Left colon (tissue), 2 donors: ENCODE measurements around the gene EXOC6B. TPM values are rescaled to one million over a fixed set of nuclear protein-coding genes. Genes with fewer than 3 reads are reported as not detected.

Experiments used
- ATAC-seq: fragments of 200-7000 bp; cut with Tn5 transposase; one replicate; pipeline ENCODE4 v1.9.1; 2020; ENCODE audit warnings: mild to moderate bottlenecking, moderate library complexity
- DNase-seq, 2 donors: peaks; one replicate each; pipeline ENCODE4 v3.0.0-alpha.2; 2020
- intact Hi-C, 2 donors: fragments of 100-400 bp; cut with DNase I in 1 of 2; cut with micrococcal nuclease in 1 of 2; formaldehyde crosslinking; loops; one replicate each; pipeline versions ENCODE4 v1.11.2 to v1.14.0; 2022; cut with DNase I, micrococcal nuclease
- total RNA-seq, 2 donors: library from RNA; stranded (reverse); fragmentation: NEBNext Ultra II Directional; extraction: Animal tissue kit (Norgen Biotek cat#: 25700); gene quantifications; one replicate each; pipeline ENCODE4 v1.2.1, GENCODE V29; 2021
- donor health status: DM: no; HTN: no; CAD: no.
- donor health status: DM: yes; HTN: yes; CAD: no.

The EXOC6B gene
- total RNA-seq, 2 donors from 2014 or later, result 23.9 to 37.6 TPM

DNA sequence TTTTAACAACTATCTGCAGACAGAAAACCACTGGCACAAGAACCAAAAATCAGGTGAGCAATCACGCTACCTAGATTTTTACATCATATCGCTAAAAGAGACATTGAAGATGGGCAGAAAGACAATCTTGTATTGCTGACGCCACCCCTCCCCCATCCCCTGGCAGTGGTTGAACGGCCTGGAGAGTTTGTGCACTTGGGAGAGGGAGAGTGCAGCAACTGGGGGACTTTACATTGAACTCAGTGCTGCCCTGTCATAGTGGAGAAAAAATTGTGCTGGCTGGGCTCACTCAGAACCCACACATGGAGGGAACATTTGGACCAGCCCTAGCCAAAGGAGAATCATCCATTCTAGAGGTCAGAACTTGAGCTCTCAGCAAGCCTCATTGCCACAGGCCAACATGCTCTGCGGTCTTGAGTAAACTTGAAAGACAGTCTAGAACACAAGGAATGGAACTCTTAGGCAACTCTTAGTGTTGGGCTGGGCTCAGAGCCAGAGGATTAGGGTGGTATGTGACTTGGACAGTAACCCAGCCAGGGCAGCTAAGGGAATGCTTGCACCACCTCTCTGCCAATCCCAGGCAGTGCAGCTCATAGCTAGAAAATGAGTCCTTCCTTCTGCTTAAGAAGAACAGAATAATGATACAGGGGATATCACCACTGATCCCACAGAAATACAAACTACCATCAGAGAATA is 458.2 kb downstream of the EXOC6B start:
- DNase-seq, result peak in 1 of 2 donors; percentile 10
- ATAC-seq, result peak; percentile 30
- intact Hi-C loops, result no loop called here

DNA sequence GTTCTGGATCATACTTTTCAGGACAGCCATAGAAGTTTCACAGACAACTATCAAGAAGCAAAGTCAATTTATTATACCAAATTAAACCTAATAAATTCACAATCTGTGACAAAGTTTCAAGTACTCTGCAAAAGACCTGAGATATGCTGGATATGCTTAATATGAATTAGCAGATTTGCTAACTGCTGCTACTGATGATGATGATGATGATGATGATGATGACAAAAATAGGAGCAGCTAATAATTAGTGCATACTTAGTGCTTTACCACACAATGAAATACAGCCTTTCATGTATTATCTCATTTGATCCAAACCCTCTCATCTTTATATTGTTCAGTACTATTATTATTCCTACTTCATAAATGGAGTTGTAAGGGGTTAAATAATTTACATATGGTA is 462.4 kb downstream of the EXOC6B start:
- ATAC-seq, result no peak
- intact Hi-C loops, result no loop called here
- DNase-seq, result no peak

DNA sequence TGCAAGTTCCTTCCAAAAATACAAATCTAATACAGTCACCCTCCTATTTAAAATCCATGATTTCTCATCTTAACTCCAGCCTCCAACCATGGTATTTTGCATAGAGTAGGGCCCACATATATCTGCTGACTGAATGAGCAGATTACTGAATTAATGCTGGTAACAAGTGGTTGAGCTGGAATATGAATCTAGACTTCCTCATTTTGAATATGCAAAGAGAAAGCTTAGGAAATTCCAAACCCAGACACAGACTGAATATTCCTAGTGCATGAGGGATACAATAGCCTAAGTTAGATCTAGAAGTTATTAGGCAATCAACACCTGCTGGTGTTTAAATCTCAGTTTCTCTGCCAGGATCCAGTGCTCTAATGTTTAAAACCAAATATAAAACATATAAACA is 463.1 kb downstream of the EXOC6B start:
- intact Hi-C loops, result no loop called here
- DNase-seq, result no peak
- no peak for ATAC-seq

DNA sequence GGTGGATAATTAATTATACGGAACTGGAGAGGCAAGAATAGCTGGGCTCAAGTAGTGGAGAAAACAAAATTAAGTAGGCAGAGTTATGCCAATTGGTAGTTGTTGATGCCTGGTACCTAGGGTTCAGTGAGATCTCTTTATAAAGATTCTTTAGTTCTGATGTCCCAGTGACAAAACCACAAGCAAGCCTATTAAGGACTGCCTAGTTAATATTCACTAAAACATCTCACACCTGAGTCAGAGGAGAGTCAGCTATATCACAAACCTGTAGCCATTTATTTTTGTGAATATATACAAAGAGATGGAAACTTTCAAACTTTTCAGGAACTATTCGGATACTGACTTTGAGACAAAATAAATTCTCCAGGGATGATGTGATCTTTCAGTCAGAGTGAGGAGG is 464.3 kb downstream of the EXOC6B start:
- no peak for DNase-seq
- no peak for ATAC-seq
- intact Hi-C loops, result no loop called here

DNA sequence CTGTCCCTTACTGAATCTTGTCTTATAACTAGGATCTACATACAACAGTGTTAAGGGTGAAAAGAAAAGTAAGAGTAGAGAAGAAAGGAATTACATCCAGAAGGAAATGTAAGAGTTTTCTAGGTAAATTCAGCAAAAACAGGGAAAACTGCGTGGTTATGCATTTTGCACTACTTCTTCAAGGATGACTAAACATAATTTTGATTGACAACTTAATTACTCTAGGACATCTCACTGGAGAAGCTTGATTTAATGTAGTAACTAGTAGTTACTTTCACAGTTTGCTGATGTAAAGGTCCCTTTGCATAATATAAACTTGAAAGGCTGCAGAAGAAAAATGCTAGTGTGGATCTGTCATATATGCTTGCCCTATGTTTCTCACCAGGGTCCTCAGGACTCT is 464.8 kb downstream of the EXOC6B start:
- ATAC-seq (no peak), DNase-seq (no peak)
- intact Hi-C loops, result no loop called here

DNA sequence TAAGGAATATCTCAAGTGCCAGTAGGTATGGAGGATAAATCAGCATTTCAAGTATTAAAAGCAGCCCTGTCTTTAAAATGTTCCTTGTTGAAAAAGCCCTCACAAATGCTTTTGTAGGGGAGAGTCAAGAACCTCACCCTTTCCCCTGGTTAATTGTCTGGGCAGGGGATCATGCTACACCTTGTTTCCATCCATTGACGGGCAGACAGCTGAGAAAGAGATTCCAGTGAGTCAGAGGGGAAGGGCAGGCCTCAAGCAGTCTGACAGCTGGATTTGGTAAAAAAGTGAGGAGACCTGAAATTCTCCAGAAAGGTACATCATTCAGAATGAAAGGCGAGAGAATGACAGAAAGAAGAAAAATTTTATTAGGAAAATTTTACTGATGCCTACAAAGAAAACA is 475.0 kb downstream of the EXOC6B start:
- ATAC-seq (no peak), DNase-seq (no peak)

DNA sequence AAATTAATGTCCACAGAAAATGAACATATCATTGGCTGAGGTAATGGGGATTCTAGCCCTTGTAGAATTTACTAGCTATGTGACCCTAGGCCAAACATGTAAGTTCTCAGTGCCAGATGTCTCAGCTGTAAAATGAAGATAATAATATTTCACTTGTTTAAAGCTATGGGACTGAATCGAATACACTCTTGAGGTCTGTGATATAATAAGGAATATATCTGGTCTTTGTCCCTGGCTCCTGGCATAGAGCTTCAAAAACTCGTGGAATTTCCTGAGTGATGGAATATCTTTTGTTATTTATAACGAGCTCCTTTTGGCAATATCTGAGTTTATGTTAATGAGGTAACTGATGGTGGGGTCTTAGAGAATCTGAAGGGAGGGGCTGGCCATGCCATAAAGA is 476.8 kb downstream of the EXOC6B start:
- intact Hi-C loops, result no loop called here
- ATAC-seq (no peak), DNase-seq (no peak)

More for the DNA sequence above, 475.0 kb downstream of the EXOC6B start:
- intact Hi-C loops, result no loop called here

DNA sequence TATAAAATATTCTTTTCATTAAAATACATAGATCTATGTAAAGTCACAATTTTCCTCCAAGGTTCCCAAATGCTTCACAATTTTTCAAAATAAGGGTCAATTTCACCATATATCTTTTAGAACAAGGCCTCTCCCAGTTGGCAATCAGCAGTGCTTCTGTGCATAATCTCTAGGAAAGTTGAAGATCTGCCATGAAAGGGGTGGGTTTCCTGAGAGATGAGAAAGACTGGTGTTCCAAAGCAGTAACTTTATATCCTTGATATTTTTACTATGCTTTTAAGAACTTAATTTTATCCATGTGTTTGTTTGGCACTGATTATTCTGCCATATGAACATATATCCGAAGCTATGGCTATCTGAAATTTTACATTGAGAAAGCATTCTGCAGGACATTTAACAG is 478.8 kb downstream of the EXOC6B start:
- DNase-seq (no peak), ATAC-seq (no peak)
- intact Hi-C loops, result no loop called here

DNA sequence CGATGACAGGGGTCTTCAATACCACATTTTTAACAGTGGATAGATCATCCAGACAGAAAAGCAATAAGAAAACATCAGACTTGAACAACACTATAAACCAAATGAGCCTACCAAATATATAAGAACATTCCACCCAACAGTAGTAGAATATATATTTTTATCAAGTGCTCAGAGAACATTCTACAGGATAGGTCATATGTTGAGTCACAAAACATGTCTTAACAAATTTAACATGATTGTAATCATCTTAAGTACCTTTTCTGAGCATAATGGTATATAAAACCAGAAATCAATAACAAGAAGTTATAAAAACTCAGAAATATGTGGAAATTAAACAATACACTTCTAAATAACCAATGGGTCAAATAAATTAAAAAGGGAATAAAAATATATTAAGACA is 484.2 kb downstream of the EXOC6B start:
- DNase-seq (no peak), ATAC-seq (no peak)
- intact Hi-C loops, result no loop called here

DNA sequence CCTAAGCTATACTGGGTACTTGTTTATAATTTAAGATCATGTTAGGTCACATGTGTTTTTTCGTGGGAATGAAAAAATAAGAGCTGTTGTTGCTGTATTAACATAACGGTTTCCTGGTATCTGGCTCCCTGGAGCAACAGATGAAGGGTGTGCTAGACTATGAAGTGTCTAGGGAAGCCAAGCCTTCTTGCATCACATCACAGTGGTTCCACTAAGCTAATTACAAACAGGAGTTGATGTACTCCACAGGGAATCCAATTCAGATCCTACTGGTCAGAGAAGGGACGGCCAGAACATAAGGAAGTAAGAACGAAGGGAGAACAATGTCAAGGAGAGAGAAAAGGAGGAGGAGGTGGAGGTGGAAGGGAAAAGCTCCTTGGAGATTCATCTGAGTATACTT is 485.2 kb downstream of the EXOC6B start:
- intact Hi-C loops, result no loop called here
- no peak for ATAC-seq
- DNase-seq, result no peak

DNA sequence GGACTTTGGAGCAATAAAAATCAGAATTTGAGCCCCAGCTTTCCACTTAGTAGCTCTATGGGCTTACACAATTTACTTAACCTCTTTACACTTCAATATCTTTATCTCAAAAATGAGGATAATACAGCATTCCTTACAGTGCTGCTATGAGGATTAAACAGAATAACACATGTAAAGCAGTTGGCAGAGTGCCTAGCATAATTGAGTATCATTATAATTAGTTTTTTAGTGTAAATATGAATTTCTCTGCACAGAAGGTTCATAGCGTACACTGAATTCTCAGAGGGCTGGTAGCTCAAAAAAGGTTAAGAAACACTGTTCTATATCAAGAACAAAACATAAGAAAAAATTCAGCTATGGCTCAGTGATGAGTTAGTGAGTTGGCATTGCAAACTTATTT is 487.8 kb downstream of the EXOC6B start:
- intact Hi-C loops, result no loop called here
- DNase-seq (no peak), ATAC-seq (no peak)

DNA sequence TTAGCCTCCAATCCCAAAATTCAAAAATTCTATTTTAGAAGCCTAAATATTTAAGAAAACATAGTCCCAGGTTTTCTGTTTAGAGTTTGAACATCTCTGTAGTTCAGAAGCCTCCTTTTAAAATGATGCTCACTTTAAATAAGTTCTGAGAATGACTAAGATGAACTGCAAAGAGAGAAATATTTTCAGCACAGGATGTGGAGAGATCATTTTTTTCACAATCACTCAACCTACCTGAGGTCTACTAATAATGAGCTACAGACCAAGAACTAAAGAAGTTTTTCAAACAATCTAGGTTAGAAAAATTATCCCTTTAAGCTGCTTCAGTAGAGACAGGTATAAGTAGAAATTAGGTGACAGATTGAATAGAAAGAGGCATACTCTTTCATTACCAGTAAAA is 493.1 kb downstream of the EXOC6B start:
- ATAC-seq (no peak), DNase-seq (no peak)
- intact Hi-C loops, result no loop called here

DNA sequence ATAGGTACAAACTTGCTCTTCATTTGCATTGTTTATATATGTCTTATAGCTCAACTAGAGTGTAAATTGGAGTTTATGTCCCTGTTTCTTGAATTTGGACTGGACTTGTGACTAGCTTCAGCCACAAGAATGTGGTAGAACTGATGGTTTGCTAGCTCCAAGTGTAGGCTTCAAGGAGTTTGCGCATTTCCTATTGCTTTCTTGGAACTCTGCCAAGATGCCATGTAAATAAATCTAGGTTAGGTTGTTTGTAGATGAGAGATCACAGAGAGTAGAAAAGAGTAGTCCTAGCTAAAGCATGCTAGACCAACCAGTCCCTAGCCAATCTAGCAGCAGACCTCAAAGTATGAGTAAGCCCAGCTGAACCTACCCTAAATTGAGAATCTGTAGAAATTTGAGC is 495.2 kb downstream of the EXOC6B start:
- ATAC-seq, result no peak
- intact Hi-C loops, result no loop called here
- no peak for DNase-seq

DNA sequence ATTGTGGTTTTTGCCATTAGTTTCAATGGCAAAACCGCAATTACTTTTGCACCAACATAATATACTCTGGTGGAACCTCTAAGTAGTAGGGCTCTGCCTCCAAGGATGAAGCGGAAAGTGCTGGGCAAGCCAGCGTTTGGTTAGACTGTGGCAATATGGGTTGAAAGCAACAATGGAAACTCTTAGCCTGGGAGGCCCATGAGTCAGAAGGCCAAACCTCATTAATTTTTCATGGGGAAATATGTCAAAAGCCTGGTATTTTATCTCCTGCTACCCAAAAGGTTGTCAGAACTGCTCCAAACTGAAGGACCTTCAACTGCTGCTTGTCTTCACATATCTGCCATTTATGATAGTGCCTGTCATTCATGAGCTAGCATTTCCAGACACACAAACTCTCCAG is 499.1 kb downstream of the EXOC6B start:
- DNase-seq (no peak), ATAC-seq (no peak)
- intact Hi-C loops, result no loop called here

DNA sequence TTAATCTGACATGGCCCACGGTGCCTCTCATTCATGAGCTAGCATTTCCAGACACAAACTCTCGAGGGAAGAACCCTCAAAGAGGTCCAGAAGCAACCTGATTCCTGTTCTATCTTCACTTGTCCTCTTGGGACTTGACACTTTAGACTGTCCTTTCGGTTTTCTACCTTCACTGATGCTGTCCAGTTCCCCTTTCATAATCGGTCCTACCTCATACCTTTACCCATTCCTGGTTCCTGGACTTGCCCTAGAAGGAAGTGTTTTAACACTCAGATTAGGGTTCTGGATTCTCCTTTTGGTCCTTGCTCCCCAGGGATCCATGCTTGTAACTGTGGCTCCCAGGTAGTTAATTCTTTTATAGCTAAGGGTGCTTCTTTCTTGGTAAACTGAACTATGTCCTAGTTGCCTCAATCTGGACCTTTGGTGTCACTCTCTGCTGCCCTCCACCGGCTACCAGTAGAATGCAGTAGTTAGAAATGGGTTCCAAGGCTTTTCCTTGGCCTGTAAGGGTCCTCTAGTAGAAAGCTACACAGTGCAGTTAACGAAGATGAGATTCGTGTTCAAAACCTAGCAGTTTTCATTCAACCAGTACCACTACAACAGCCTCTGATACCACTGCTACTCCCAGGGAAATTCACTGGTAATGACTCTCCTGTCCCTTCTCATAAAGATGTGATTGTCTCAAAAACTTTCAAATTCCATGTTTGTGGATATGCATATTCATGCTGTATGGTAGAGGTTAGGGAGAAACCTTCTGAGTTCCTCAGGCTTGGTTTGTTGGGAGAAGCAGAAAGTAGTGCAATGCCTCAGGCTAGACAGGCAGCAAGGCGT is 500.0 kb downstream of the EXOC6B start:
- peak; percentile 98 for ATAC-seq
- intact Hi-C loops, result no loop called here
- peak in 1 of 2 donors; percentile 59 for DNase-seq

DNA sequence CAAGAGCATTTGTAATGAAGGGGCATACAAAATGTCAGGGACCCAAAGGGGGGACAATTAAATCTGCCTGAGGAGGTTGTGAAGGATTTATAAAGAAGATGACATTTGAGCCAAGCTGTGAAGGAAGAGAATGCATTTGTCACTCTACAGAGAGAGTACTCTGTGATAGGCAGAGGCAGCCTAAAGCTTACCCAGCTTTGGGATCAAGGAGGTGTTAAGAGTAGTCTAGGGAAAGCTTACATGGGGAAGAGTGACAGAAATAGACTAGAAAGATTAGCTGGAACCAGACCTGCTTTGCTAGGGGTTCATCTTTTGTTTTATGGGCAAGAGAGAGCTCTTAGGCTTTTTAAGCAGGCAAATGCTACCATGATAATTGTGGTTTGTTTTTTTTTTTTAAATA is 509.1 kb downstream of the EXOC6B start:
- intact Hi-C loops, result no loop called here
- DNase-seq (no peak), ATAC-seq (no peak)

DNA sequence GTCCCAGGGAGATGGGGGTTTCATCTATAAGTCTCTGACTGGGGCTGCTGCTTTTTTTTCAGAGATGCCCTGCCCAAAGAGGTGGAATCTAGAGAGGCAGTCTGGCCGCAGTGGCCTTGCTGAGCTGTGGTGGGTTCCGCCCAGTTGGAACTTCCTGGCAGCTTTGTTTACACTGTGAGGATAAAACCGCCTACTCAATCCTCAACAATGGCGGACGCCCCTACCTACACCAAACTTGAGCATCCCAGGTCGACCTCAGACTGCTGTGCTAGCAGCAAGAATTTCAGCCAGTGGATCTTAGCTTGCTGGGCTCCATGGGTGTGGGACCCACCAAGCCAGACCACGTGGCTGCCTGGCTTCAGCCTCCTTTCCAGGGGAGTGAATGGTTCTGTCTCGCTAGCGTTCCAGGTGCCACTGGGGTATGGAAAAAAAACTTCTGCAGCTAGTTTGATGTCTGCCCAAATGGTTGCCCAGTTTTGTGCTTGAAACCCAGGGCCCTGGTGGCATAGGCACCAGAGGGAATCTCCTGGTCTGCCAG is 525.6 kb downstream of the EXOC6B start:
- intact Hi-C loops, result no loop called here
- ATAC-seq, result no peak
- DNase-seq, result no peak

DNA sequence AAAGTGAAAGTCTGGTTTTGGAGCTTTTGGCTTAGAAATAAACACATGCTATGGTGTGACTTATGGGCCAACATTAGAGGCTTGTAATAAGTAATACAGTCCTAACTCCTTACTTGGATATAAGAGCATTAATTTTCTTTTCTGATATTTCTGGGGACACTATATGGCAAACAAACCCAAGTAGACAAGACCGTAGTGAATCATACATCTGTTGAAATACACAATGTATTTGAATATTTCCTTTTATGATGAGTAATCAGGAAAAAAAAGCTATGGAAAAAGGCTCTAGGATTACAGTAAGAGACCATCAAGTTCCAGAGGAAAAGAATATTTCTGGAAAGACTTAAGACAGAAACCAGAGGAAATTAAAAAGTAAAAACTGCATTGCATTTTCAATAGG is 532.2 kb downstream of the EXOC6B start:
- DNase-seq (no peak), ATAC-seq (no peak)
- intact Hi-C loops, result no loop called here

DNA sequence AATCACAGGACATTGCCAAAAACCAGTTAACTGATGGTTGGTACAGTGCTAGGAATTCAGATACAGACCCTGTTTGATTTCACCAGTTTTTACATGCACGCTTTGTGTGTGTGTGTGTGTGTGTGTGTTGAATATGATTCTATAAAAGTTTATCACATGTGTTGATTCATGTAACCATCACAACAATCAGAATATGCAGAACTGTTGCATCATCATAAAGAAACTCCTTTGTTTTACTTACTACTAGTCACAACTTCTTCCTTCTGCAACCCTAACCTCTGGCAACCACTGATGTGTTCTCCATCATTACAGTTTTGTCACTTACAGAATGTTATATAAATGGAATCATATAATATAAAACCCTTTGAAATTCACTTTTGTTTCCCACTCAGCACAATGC is 533.4 kb downstream of the EXOC6B start:
- ATAC-seq, result no peak
- intact Hi-C loops, result no loop called here
- DNase-seq, result no peak

DNA sequence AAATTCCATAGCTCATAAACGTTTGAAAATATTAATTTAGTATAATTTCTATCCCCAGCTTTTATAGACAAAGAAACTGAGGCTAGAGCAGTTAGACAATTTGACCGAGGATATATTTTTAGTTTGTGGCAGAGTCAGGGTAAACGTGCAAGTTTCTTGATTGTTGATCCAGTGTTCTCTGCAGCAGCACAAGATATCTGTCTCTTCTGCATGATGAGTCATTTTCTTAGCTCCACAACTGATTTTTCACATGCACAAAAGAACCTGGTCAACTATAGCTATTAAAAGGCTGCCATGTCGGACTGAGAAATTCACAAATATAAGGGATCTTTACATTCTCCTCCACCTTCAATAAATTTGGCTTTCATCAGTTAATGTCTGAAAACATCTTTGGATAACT is 534.8 kb downstream of the EXOC6B start:
- DNase-seq (no peak), ATAC-seq (no peak)
- intact Hi-C loops, result no loop called here
